HG02970 (cell line): ENCODE data around the gene DCST1.

Source experiments
- ATAC-seq: cut with Tn5 transposase; IDR thresholded peaks from one replicate; pipeline ENCODE4 v1.9.1; 2021; ENCODE audit warnings: mild to moderate bottlenecking, moderate library complexity, moderate number of reproducible peaks; ENCODE audit not compliant: unreplicated experiment, low FRiP score

The DCST1 gene

DNA sequence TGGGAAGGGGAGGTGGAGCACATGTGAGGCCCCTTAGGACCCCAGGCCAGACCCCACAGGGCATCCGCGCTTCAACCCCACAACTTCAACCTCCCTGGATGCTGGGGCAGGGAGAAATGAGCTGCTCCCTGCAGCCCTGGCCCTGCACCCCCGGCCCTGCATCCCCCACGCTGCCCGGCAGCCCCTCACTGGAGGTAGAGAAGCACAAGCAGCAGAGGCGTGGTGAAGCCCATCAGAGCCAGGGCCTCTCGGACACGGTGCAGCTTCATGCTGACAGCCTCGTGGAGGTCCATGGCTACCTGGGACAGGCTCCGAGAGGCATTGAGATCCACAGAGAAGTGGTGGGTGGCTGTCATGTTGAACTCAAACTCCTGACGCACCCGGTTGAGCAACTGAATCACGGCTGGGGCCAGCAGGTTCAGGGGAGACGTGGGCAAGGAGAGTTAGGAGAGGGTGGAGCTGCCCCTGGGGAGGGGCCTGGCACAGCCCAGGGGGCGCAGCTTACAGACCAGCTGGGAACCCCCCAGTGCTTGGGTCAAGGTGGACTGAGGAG, 3.3 kb upstream of the DCST1 start:
- no peak for ATAC-seq

DNA sequence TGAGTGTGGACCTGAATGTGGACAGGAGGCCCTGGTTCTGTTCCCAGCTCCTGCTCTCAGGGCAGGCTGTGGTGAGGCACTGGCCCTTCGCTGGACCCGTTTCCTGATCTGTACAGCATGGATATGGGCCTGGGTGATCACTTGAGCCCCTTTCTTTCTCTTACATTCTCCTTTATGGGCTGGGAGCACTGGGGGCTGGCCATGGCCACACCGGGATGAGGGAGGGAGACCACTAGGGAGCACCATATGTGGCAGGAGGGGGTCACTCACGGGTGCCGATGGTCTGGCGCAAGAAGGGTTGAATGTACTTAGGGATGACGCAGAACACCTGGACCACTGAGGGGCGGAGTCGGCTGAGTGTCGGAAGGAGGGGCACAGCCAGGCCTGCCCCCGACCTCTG, 2.7 kb upstream of the DCST1 start:
- ATAC-seq = no peak

DNA sequence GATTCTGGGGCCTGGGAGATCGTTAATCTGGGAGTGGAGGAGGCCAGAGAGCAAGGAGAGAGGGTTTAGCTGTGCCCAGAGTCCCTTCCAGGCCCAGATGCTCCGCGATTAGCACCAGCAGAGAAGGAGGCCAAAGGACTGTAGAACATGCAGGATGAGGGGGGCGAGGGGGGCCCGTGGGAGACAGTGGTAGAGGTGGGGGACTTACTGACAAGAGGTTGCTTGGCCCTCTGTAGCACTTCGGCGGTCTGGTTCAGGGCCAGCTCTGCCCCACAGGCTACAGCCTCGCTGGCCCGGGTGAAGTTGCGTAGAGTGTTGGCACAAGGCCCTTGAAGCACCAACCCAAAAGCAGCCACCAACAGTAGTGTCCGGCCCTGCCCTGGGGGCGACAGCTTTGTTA, 738 bp upstream of the DCST1 start:
- ATAC-seq = no peak

DNA sequence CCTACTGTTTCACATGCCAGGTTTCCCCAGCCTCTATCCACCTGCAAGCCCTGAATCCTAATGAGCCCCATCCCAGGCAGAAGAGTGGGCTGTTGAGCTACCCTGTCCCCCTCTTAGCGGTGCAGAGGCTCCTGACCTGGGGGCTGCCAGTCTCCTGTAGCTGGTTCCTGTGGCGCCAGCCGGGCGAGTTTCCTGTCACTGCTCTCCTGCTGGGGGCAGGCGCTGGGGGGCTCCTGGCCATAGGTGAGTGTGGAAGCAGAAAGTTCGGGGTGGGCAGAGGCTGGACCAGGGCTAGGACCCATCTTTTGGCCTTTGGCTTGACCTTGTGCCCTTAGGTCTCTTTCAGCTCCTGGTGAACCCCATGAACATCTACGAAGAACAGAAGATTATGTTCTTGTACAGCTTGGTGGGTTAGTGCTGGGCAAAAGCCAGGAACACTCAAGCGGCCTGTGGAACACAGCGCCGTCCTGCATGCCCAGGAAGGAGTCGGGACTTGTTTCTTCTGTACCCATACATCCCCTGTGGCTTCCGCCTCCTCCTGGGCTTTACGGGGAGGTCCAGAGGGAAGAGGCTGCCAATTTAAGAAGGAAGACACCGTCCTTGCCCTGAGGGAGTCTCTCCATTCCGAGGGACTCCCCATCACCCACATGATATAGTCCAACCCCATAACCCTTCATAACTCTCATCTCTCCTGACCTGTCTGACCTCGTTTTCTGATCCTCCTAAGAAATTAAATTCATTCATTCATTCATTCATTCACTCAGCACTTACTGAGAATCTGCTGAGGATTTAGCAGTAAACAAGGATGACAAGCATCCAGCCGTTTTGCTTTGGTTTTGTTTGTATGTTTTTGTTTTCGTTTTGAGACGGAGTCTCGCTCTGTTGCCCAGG, 939 bp downstream of the DCST1 start:
- ATAC-seq = no peak

DNA sequence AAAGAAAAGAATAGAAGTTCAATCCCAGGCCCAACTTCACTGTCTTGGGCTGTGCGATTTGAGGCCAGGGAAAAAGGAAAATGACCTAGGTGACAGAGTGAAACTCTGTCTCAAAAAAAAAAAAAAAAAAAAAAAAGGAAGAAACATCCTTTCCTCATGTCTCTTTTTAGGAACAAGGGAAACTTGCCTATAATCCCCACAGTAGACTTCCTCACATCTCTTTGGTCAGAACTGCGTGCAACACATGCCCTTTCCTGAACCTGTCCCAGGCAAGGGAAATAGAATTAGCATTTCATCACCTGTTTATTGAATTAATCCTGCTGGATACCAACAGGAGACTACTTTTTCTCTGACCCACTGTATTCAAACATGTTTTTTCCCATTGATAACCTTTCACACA, 2.3 kb downstream of the DCST1 start:
- ATAC-seq = no peak

DNA sequence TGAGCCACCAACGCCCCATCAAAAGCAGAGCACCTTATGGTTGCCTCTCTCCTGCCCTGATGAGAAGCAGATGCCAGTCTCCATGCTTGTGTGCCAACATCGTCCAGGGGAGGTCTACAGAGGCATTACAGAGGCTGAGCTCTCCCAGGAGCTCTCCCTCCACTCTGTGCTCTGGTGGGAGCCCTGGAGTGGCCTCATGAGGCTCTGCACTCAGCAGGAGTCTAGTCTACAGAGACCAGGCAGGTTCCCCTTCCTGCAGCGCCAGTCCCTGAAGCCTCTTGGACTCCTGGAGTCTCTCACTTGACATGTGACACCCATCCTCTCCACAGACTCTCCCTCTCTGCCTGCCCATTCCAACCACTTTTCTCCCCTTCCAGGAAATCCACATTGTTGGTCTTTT, 3.4 kb downstream of the DCST1 start:
- no peak for ATAC-seq

DNA sequence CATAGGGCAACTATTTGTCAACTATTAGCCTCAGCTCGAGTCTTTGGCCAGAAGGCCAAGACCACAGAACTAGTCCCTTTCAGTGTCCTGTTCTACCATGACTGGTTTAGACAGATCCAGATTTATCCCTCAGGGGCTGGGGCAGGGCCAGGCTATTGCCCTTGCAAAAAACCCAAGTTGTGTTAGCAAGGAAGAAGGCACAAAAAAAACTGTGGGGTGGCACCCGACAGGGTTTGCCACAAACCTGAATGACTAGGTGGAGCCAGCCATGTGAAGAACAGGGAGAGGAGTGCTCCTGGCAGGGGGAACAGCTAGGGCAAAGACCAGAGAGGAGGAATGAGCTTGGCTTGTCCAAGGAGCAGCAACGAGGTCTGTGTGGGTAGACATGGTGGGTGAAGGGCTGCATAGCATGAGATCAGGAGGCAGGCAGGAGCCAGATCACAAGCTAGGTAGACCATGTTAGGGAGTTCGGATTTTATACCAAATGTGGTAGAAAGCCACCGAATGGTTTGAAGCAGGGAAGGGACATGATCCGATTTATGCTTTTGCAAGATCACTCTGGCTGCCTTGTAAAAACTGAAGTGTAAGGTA, 4.3 kb downstream of the DCST1 start:
- ATAC-seq = no peak

DNA sequence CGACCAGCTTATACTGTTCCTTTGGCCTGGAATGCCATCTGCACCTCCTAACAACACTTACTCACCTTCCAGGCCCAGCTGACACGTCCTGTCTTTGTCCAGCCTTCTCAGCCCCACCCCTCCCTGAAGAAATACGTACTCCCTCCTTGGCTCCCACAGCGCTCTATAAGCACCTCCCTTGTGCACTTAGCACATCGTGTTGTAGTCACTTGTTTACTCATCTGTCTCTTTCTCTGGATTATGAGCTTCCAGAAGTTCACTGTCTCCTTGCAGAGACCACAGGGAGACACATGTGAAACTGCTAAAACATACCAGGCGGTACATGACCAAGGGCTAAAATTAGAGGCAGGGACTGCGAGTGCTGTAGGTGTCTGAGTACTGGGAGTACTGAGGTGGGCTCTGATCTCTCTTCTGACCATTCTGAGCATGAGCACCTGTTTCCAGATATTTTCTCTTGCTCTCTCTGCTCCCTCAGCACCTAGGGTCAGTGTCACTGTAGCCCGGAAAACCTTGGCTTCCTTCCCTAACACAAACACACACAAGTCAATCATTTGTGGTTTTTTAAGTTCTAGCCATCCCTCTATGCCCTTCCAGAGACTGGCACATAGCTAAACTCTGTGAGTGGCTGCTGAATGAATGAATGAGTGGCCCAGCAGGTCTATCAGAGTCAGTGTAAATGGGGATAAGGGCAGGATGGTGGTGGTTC, 5.1 kb downstream of the DCST1 start:
- ATAC-seq = no peak

DNA sequence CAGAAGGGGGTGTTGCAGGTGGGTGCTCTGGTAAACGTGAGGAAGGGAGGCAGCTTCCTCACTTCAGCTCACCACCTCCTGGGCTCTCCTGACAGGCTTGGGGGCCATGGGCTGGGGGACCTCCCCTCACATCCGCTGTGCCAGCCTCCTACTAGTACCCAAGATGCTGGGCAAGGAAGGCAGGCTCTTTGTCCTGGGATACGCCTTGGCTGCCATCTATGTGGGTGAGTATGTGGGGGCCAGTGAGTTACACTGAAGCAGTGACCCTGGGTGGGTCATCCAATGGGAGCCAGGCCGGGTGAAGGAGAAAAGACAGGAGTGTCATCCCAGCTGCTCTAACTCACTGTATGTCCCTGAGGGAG, 5.7 kb downstream of the DCST1 start:
- ATAC-seq = no peak

DNA sequence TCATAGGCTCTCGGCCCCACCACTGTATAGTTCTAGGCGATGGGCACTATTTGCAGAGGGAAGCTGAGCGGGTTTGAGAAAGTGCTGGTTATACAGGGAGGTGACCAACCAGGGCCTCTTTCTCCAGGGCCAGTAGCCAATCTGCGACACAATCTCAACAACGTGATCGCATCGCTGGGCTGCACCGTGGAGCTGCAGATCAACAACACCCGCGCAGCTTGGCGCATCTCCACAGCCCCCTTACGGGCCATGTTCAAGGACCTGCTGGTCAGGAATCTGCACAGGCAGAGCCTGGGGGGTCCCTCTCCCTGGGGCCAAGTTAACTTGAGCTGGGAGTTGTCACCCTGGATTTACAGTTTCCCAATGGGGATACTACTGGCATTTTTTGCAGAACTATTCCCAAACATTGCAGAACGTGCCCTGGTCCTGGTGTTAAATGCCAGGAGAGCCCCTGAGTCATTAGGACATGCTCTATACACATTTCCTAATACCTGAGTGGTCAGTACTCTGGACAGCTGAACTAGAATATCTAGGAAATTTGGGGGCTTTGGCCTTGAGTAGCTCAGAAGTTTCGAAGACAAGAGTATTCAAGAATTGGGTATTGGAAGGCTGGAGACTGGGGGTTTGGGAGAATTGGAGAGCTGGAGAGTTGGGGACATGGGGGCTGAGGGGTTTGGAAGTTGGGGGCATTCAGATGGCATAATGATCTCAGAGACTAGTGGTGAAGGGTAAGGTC, 6.9 kb downstream of the DCST1 start:
- ATAC-seq = no peak

DNA sequence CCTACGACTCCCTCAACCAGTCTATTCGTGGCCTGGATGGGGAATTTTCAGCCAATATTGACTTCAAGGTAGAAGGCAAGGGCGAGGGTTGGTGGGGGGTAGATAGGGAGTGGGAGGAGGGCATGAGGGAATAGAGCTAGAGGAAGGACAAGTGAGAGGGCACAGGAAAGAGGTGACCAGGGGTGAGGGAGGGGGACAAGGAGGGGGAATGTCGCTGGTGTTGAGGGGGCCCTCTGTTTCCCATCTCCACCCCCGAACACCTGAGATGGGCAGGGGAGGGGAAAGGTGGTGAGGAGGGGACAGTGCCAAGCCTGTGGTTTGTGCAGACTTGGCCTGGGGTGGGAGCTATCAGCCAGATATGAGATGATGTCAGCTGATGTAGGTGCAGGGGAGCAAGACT, 9.2 kb downstream of the DCST1 start:
- no peak for ATAC-seq

DNA sequence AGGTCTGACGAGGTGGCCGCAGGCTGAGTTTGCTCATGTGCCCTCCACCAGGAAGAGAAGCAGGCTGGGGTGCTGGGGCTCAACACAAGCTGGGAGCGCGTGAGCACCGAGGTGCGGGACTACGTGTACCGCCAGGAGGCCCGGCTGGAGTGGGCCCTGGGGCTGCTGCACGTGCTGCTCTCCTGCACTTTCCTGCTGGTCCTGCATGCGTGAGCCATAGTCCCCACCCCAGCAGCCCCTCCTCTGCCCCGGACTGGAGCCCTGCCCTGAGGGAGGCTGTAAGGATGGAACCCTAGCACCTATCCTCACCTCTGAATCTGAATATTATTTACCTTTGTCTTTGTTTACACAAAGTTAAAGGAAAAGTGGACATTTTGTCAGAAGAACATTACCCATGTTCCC, 9.7 kb downstream of the DCST1 start:
- ATAC-seq = no peak

DNA sequence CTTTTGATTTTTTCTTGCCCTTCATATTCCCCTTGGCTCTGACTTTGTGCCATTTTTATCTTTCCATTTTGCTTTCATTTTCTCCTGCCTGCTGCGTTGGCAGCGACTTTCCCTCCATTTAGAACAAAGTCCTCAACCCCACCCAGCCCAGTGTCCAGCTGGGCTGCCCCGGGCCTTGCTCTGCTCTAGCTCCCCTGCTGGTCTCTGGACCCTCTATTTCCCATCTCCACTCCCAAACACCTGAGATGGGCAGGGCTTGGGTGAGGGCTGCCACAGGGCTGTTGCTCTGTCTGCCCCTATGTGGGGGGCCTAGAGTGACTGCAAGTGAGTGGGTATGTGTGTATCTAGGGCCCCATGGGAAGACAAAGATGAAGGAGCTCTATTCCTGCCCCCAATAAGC, 10.2 kb downstream of the DCST1 start:
- ATAC-seq = no peak

DNA sequence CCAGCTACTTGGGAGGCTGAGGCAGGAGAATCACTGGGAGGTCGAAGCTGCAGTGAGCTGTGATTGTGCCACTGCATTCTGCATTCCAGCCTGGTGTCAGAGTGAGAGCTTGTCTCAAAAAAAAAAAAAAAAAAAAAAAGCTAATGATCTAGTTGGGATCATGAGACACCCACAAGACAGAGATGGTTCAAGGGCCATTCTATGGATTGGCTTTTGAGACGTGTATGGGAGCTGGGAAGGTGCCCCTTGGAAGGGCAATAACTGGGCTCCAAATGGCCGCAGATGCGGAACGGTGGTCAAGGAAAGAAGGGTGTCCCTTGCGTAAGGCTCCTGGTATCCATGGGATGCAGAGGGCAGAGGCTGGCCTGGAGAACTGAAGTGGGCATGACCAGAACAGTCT, 10.7 kb downstream of the DCST1 start:
- no peak for ATAC-seq

DNA sequence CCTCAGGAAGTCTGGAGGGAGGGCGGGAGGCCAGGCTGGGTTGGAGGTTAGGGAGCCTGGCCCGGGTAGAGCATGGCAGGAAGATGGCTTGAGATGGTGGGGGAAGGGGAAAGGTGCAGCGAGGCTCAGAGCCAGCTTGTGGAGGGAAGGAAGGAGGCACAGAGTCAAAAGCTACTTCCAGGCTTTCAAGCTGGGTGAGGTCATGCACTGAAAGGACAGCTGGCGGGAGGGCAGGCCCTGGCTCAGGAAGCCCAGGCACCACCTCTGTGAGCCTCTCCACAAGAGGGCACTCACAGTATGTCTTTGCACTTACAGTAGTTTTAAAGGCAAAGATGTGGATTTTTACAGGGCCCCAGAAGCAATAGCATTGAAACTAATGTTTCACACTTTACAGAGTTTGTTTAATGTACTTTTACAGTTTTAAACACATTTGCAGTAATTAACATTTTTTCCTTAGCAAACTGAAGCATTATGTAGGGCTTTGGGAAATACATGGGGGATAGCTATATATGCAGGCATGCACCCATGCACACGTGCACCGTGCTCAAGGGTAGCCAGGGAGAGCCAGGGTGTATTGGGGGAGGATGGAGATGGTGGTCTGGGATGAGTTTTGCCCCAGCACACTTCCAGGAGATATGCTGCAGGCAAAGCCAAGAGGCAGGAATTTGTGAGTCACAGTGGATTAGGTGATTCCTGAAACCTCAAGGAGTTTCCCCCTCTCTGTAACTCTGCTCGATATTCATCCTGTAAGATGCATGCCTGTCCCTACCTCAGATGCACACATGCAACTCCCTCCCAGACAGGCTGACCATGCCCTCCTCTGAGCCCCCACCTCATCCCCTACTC, 11.4 kb downstream of the DCST1 start:
- no peak for ATAC-seq

DNA sequence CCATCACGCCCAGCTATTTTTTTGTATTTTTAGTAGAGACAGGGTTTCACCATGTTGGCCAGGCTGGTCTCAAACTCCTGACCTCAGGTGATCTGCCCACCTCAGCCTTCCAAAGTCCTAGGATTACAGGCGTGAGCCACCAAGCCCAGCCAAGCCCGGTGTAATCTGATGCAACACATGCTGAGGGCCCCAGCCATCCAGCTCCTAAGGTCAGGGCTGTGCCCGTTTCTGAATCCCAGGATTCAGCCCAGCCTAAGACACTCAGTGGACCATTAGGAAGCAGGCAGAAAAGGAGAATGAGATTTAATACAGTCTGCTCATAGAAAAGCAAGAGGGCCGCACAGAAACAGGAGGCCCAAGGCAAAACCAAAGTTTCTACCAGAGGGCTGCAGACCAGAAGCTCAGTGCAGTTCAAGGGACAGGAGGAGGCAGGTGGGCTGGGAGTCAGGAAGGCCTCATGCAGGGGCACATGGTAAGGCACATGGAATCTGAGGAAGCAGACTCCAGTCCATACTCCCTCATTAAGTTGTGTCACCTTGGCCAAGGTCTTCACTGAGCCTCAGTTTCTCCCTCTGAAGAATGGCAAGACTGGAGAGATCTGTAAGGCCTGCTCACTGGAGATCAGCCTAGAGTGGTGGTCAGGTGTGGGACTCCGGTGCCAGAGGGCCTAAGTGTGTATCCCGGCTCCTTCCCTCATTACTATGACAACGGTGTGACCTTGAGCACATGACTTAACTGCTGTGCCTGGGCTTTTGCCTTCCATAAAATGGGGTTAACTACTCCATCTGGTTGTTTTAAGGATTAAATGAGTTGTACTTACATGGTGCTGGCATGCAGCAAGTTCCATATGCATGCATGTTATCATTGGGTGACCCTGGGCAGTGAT, 15.1 kb downstream of the DCST1 start:
- ATAC-seq = no peak

DNA sequence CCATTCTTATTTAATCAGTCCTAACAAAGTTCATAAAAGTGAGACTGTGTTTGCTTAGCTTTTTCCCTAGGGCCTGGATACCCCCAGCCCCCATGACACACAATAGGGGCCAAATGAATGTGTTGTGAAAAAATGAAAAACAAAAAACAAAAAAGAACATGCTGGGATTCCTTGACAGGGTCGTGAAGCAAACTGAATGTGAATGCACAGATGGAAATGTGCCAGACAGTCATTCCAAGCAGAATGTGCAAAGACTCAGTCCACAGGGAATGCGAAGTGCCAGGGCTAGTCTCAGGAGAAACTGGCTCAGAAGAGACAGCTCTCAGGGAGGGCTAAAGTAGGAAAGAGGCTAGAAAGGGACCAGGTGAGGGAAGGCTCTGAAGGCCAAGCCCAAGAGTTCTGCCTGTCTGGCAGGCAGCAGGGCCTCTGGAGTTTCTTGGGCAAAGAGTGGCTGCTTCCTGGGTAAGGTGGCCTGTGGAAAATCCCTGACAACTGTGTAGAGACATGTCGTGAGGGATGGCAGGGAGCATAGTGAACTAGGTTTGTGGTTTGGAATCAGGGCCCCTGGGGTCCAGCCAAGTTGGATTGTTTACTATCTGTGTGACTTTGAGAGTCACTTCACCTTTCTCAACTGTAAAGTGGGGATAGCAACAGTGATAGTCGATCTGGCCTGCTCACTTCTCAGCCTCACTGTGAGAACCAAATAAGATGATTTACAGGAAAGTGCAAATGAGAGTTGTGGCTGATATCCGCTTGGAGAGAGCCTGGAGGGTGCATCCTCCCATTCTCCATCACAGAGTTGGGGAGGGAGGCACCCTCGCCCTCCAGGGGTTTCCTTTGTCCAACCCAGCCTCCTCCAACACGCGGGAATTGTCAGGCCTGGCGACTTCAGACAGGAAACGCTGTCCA, 16.3 kb downstream of the DCST1 start:
- no peak for ATAC-seq
